ENCODE data around the gene PAPPA2.
"Not testable (repeated sequence)": the region's sequence is repeated elsewhere in the genome, so short reads cannot be mapped to it uniquely, and the experiment has no call there.

PAPPA2 gene

DNA sequence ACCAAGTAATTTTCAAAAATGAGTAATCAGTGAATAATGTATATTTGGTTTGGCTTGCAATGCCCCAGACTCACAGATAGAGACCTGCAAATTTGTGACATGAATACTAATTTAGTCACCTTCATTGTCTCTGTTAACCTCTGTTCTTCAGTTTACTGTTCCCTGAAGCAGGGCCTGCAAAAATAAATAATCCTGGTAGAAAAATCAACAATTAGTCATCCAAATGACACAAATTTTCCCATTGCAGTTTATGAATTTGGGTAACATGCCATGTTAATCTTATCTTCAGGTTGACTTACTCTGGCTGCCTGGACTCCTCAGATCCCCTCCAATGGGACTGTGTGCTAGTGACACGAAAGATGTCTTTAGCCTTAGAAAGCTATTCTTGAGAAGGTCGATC, 289.5 kb downstream of the PAPPA2 start:
- no peak for DNase-seq (ENCODE audit: low read depth in 1 of 2, low spot score in 1 of 2)

DNA sequence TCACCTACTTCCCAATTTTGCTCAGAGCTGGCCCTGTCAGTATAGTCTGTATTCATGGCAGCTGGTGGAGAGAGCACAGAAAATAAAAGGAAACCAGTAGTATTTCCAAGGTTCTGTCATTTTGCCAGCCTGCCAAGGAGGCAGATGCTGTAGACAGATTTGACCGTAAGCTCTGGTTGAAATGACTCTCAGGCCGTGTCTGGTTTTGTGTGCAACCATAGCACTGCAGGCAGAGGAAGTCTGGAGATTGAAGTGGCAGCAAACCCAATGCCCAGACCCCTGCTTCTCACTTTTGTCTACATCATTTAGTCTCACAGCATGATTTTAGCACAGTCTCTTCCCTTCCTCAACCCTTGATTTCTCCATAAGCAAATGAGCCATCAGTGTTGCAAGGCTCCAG, 291.7 kb downstream of the PAPPA2 start:
- no peak for DNase-seq (ENCODE audit: low read depth in 1 of 2, low spot score in 1 of 2)

DNA sequence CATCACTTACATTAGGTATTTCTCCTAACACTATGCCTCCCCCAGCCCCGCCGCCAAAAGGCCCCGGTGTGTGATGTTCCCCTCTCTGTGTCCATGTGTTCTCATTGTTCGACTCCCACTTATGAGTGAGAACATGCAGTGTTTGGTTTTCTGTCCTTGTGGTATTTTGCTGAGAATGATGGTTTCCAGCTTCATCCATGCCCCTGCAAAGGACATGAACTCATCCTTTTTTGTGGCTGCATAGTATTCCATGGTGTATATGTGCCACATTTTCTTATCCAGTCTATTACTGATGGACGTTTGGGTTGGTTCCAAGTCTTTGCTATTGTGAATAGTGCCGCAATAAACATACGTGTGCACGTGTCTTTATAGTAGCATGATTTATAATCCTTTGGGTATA, 293.8 kb downstream of the PAPPA2 start:
- DNase-seq (ENCODE audit: low read depth in 1 of 2, low spot score in 1 of 2), result not testable (repeated sequence)

DNA sequence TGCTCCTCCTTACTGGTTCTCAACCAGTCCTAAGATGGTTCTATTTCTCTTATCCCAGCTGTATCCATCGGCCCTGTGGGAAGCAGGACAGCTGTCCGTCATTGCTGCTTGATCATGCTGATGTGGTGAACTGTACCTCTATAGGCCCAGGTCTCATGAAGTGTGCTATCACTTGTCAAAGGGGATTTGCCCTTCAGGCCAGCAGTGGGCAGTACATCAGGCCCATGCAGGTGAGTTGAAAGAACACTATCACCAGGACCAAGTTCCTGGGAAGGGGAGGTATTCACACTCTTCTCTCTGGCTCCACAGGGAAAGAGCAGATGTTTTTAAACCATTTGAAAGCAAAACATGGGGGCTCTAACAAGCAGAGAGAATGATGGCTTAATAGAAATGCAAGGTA, 302.6 kb downstream of the PAPPA2 start:
- DNase-seq (ENCODE audit: low read depth in 1 of 2, low spot score in 1 of 2), result no peak

DNA sequence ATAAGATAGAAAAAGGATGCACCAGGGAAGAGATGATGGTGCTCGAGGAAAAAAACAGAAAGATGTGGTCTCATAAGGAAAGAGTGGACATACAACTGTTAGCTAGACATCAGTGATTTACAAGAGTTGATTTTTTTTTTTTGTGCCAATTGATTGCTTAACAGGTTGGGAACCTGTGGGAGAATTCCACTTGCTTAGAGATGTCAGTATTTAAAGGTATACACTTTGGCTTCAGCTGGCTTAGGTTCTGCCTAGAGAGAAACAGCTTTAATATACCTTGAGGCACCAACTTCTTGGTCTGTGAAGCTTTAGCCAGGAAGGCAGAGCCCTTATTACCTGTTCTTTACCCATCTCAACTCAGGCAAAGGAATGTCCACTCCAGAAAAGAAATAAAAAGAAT, 303.8 kb downstream of the PAPPA2 start:
- no peak for DNase-seq (ENCODE audit: low read depth in 1 of 2, low spot score in 1 of 2)

DNA sequence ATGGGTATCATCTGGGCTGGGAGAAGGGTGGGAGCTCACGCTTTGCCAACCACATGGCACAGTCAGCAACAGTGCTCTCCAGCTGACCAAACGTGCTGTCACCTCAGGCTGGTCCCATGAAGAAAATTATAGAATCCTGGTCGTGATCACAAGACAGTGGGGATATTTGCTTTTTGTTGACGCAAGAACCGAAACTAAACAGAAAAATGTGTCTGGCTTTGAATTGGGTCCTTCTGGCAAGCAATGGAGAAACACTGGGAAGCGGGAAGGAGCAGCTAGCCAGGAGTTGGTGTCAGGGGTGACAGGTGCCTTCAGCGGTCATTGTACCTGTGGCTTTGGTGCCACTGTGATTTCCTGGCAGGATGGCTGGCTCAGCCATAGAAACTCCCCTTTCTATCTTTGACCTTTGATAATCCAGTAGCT, 304.8 kb downstream of the PAPPA2 start:
- DNase-seq (ENCODE audit: low read depth in 1 of 2, low spot score in 1 of 2), result no peak

DNA sequence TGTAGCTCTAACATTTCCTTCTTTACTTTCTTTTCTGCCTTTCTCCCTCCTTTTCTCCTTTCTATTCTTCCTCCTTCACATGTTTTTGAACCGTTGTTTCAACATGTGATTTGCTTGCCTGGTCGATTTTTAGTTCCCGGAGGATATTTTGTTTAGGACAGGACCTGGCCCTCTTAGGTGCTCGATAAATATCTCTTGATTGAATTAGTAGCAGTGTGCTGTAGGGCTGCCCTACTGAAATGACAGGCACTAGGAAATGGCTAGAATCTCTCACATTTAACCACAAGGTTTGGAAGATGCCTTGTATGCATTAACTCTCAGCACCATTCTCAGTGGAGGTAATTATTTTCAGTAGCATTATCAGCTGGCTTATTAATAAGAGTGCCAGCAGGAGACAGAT, 305.6 kb downstream of the PAPPA2 start:
- DNase-seq (ENCODE audit: low read depth in 1 of 2, low spot score in 1 of 2), result no peak

DNA sequence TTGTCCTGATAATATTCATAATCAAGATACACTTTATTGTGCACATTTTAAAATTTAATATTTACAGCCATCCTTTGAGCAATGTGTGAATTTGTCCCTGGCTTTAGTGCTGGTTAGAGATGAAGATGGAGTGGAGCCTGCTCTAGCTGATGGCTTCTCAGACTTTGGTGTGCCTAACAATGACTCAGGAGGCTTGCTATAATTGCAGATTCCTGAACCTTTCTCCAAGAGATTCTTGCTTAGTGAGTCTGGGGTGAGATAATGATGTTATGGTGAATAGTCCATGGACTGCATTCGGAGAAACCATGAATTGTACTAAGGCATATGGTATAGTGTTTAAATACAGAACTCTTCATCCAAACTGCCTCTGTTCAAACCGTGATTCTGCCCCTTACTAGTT, 307.1 kb downstream of the PAPPA2 start:
- no peak for DNase-seq (ENCODE audit: low read depth in 1 of 2, low spot score in 1 of 2)

DNA sequence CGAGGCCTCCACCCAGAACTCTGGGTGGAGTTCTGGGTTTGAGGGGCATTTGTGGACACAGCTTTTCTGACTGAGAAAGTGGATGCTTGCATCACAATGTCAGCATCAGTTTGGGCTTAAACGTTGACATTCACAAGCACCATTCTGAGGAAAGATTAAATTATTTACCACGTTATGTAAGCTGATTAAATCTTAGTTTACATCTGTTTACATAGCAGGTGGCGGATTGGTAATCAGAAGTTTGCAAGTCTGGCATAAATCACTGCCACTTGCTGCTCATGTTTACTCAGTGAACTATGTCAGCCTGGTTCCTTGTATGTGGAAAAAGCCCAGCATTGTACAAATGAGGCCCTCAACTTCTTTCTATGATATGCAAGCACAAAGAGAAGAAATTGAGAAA, 310.1 kb downstream of the PAPPA2 start:
- no peak for DNase-seq (ENCODE audit: low read depth in 1 of 2, low spot score in 1 of 2)

DNA sequence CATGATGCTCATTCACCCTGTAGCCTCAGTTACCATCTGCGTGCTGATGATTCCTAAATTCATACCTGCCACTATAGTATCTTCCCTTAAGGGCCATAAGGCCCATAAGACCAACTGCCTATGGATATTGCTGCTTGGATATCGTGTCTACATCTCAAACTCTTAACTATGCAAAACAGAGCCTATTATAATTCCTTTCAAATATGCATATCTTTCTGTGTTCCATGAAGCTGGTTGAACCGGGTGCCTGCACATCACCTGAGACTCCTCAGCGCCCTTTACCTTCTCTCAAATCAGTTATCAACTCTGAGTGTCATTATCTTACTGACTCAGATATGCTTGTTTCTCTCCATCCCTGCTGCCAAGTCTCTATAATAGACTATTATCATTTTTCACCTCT, 311.2 kb downstream of the PAPPA2 start:
- no peak for DNase-seq (ENCODE audit: low read depth in 1 of 2, low spot score in 1 of 2)

DNA sequence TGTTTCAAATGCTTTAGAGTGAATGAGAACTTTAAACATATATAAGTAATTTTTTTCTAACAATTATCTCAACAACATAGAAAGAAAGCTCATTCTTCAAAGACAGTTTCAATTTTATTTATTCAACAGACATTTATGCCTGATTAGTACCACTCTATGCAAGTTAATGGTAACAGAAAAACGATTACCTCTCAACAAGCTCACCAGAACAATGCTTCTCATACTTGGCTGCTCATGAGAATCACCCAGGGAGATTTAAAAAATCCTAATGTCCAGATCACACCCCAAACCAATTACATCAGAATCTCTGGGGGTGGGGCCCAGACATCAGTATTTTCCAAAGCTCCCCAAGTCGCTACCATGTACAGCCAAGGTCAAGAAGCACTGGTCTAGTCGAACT, 312.4 kb downstream of the PAPPA2 start:
- no peak for DNase-seq (ENCODE audit: low read depth in 1 of 2, low spot score in 1 of 2)

DNA sequence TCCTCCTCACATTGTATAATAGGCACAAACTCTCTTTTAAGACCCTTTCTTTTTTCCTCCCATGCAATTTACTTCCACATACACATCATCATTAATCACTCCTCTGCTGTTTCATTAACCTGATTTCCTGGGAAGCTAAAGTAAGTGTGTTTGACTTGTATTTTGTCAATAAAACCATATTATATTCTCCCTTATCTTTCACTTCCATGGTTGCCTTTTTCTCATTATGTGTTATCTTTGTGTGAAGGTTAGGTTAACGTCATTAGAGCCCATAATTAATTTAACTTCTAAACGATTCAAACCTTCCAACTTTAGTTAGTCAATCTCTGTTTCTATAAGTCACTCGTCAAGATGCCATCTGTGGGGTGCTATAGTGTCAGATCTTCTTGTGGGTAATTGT, 313.0 kb downstream of the PAPPA2 start:
- DNase-seq (ENCODE audit: low read depth in 1 of 2, low spot score in 1 of 2), result no peak

DNA sequence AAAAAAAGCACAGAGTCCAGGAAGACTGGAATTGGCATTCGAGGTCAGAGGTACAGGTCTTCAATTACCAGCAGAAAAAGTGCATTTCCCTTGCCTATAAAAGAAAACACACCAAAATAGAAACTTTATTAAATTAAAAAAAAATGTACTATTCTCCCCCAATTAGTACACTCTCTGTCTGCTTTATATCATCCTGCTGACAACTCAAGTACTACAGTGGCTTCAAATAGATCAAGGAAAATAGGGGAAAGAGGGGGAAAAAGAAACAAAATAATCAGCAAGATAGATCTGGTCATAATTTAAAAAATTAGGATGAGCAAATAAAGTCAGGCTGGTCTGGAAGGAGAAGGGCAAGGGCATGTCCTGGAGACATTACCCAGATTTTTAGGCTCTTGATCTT, 315.1 kb downstream of the PAPPA2 start:
- no peak for DNase-seq (ENCODE audit: low read depth in 1 of 2, low spot score in 1 of 2)

DNA sequence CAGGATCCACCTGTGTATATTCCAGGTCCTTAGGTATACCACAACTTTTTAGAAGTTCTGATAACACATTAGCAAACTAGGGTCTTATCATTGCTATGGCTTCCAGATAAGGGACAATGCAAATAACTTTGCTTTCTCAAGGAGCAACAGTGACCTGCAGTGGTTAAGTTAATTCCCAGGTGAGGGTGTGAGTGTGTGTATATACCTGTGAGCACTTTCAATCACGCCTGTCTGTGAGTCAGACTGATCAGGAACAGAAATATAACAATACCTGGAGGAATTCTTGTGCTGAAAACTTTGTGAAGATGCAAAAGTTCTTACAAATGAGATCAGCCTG, 317.0 kb downstream of the PAPPA2 start:
- no peak for DNase-seq (ENCODE audit: low read depth in 1 of 2, low spot score in 1 of 2)

DNA sequence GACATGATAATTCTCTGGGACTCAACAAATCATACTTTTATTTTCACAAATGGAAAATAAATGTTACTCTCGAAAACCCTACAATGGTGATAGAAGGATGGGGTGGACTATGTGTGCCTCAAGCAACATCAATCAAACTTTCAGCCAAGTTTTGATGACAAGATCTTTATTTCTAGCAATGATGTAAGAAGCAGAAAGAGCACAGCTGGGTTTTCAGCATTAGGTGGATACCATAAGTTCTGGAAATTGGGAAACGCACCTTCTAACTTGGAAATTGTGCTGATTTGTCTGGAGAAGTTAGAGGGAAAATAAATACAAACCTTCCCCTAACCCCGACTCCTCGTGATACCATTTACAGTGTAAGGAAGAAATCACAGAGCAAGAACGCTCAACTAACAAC, 320.3 kb downstream of the PAPPA2 start:
- no peak for DNase-seq (ENCODE audit: low read depth in 1 of 2, low spot score in 1 of 2)

DNA sequence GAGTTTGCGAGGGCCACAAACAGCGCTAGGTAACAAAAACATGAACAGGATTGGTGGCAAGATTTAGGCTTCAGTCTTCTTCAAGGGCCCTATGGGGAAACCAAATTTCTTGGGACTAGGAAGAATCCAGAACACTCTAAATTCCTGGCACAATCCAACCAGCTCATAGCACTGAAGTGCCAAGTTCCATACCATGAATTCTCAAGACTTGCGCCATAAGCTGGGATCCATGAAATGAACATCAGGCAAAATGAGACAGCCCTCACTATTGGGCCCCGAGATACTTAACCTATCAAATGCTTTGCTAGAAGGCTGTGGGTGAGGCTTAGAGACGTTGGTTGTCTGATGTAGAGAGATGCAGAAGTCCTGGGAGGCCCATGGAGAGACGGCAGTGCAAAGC, 322.1 kb downstream of the PAPPA2 start:
- DNase-seq (ENCODE audit: low read depth in 1 of 2, low spot score in 1 of 2), result no peak

DNA sequence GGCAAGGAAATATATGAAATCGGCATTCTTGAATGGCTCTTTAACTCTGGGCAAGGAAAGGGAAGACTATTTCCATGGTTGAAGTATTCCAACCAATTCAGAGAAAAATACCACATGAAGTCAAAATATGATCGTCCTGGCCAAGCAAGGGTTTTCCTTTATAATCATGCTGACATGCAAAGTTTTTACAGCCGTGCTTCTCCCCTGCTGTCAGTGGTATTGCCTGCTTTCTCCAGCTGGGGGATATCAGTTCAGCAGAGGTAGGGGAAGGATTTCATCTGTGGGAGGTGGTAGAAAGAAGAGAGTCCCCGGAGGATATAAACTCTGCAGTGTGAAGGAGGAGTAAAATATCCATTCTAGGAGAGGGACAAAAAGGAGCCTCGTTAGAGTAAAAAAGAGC, 322.8 kb downstream of the PAPPA2 start:
- DNase-seq (ENCODE audit: low read depth in 1 of 2, low spot score in 1 of 2), result no peak

DNA sequence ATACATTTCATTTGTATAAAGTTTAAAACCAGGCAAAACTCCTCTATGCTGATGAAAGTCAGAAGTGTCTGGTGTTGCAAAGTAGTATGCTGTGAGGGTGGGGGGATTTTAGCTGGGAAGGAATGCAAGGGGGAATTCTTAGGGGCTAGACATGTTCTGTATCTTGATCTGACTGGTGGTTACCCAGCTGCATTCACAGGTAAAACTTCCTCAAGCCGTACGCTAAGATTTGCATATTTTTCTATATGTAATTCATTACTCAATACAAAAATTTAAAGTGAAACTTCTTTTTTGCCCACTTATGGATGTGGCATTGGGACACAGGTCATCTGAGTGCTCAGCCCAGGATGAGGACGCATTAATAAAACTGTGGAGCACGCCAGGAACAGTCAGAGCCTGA, 323.3 kb downstream of the PAPPA2 start:
- DNase-seq (ENCODE audit: low read depth in 1 of 2, low spot score in 1 of 2), result no peak

DNA sequence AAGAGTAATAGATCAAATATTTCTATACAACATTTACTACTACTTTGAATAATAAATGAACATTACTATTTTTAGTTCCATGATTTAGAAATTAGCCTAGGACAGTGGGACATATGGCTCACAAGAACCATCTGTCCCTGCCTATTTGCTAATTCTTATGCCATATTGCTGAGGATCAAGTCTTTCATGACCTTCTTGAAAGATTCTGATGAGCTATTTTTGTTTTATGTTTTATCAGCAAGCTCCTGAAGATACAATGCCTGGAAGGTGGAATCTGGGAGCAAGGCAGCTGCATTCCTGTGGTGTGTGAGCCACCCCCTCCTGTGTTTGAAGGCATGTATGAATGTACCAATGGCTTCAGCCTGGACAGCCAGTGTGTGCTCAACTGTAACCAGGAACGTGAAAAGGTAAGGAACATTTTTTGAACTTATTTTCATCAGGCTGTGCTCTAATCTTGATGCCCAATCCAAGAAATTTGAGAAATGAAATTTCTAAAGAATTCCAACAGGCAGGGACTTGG, 326.7 kb downstream of the PAPPA2 start:
- DNase-seq (ENCODE audit: low read depth in 1 of 2, low spot score in 1 of 2), result no peak

DNA sequence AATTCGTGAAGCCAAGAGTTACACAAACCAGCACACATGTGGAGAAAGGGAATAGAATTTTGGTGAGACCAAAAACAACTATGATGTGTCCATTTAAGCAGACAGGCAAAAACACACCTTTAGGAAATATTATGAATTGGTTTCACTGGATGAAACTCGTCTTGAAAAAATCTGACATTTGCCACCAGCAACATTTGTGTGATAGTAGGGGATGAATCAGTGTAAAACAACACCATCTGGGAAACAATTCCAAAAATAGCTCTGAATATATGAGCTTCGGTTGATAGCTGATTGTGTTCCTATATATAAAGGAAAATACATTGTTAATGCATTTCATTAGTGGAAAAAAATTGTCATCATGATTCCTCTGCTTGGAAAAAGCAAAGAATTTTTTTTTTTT, 327.8 kb downstream of the PAPPA2 start:
- no peak for DNase-seq (ENCODE audit: low read depth in 1 of 2, low spot score in 1 of 2)

DNA sequence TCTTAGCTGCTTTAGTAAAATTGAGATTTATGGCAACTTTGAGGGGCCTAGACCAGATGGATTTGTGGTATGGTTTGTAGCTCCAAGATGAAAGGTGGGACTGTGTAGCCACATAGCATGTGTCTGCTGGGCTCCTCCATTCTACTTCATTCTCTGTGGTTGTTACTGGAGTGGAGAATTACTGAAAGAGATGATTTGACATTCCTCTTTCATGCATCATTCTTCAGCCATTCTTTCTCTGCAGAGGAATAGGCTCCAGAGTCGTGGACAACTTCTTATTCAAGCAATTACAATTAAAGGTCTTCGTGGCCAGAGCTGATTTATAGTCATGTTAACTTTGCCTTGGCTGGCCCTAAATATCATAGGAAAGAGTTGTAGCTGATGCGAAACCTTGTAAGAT, 328.9 kb downstream of the PAPPA2 start:
- no peak for DNase-seq (ENCODE audit: low read depth in 1 of 2, low spot score in 1 of 2)

DNA sequence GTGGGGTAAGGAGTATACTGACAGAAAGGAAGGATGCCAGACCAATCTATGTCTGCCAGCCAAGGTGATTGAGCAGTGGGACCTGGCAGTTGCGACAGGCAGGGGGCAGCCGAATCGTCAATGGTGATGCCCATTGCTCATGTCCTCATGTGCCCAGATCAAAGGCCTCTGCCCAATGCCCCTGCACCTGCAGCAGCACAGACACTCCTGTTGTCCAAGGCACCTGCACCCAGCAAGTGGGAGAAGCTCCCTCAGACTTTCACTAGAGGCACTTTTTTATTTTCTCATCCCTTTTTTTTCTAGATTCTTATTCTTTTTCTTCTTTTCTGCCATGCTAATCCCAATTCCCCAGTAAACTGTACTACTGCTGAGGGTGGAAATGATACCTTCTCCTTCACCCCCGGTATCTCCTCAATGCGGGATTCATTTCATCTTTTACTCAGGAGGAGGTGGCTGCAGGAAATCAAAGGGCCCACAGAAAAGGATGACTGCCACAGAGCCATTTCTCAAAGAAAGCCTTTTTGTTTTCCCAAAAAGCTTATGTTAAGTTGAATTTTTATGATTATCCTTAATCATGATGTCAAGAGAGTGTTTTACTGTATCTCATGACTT, 332.0 kb downstream of the PAPPA2 start:
- no peak for DNase-seq (ENCODE audit: low read depth in 1 of 2, low spot score in 1 of 2)

DNA sequence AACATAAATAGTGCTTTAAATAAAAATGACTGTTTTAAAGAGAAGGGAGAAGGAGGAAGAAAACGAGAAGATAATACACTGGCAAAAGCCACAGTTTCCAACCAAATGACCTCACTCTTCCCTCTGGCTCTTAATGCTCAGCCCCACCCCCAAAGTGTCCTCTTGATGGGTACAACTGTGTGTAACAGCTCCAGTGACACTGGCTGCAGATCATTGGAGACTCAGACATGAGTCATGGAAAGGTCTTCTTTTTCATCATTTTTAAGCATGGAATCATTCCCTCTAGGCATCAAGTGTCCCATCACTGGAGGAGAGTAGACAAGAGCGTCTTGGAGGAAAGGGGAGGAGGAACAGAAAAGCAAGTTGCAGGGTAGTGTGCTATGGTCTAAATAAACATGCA, 333.0 kb downstream of the PAPPA2 start:
- DNase-seq (ENCODE audit: low read depth in 1 of 2, low spot score in 1 of 2), result no peak

DNA sequence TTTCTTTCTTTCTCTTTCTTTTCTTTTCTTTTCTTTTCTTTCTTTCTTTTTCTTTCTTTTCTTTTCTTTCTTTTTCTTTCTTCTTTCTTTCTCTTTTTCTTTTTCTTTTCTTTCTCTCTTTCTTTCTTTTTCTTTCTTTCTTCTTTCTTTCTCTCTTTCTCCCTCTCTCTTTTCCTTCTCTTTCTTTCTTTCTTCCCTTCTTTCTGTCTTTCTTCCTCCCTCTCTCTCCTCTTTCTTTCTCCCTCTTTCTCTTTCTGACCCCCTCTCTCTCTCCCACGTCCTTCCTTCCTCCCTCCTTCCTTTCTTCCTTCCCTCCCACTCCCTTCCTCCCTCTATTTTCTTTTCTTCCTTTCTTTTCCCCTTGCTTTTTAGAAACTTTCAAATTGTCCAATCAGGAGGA, 333.6 kb downstream of the PAPPA2 start:
- no peak for DNase-seq (ENCODE audit: low read depth in 1 of 2, low spot score in 1 of 2)

Measured in activated T-helper 1 cell treated with anti-CD3 and anti-CD28 coated beads, Interleukin-2, amount 50 U/mL, for 16 hours (primary cell).